Adrenal gland (tissue), 5 donors: Measurements from ENCODE around the gene PPP1R9B.

Source experiments
- CTCF ChIP-seq, 6 experiments: fragments of 450-650 bp in 4 of 6; fragments of 200-600 bp in 2 of 6; sonication (generic) in 1 of 6; IDR thresholded peaks; 1 replicate in 5 of 6; 2 replicates in 1 of 6; pipeline versions ENCODE4 v1.5.1 to v1.8.0; 2016 to 2021; ENCODE audit warnings: antibody characterized with exemption in 6 of 6, mild to moderate bottlenecking in 2 of 6, moderate library complexity in 1 of 6
- POLR2A ChIP-seq, 2 donors: fragments of 450-650 bp; IDR thresholded peaks; one replicate each; pipeline ENCODE4 v1.6.1; 2017; ENCODE audit warnings: antibody characterized with exemption in 2 of 2, mild to moderate bottlenecking in 2 of 2, moderate library complexity in 1 of 2
- donor health status: DM: no; HTN: no; CAD: no.

- TF ChIP-seq CTCF (IDR thresholded peaks at IDR 0.05) (no peak), POLR2A (IDR thresholded peaks at IDR 0.05) (no peak)
Observed at GRCh38 chr17:50176559-50177357, 26.3 kb upstream of the PPP1R9B start.
